Keratinocyte (primary cell): Measurements from ENCODE around the gene KDM2A. TPM values are rescaled to one million over a fixed set of nuclear protein-coding genes. Genes with fewer than 3 reads are reported as not detected.
A peak's percentile ranks its signal among the peaks of the same experiment; 100 is the strongest.

Source experiments
- DNase-seq: peaks from one replicate; pipeline ENCODE4 v3.0.0-alpha.2; 2011; ENCODE audit warnings: low read depth, missing footprints, low spot score
- FAIRE-seq: peaks from 2 replicates; lab custom pipeline; 2011; peaks lifted over from hg19 to GRCh38; lab: Jason Lieb, UNC
- H2AFZ ChIP-seq: 2 replicates; pipeline ENCODE4 v1.6.0; 2012; ENCODE audit warnings: low read length, control low read depth, inconsistent platforms; ENCODE audit not compliant: control insufficient read depth
- H3K27ac ChIP-seq: 2 replicates; pipeline ENCODE4 v1.5.1; 2011; ENCODE audit warnings: low read length; ENCODE audit not compliant: control insufficient read depth, insufficient read depth
- H3K27me3 ChIP-seq: 3 replicates; pipeline ENCODE4 v1.6.0; 2011; ENCODE audit warnings: low read length; ENCODE audit not compliant: control insufficient read depth, insufficient read depth; ENCODE audit errors: extremely low read depth
- H3K36me3 ChIP-seq, 2 experiments: 2 replicates in 1 of 2; 3 replicates in 1 of 2; pipeline ENCODE4 v1.5.1; 2011; ENCODE audit warnings: low read length in 2 of 2, mild to moderate bottlenecking in 1 of 2; ENCODE audit not compliant: control insufficient read depth in 2 of 2, insufficient read depth in 2 of 2; ENCODE audit errors: extremely low read depth in 1 of 2
- H3K4me1 ChIP-seq: 3 replicates; pipeline ENCODE4 v1.5.1; 2011; ENCODE audit warnings: low read length; ENCODE audit not compliant: control insufficient read depth, insufficient read depth; ENCODE audit errors: extremely low read depth
- H3K4me2 ChIP-seq: 3 replicates; pipeline ENCODE4 v1.6.0; 2011; ENCODE audit warnings: low read depth, low read length; ENCODE audit not compliant: control insufficient read depth, insufficient read depth; ENCODE audit errors: extremely low read depth
- H3K4me3 ChIP-seq, 3 experiments: fragments of 200-600 bp in 1 of 3; sonication (generic) in 1 of 3; 2 replicates in 2 of 3; 3 replicates in 1 of 3; pipeline ENCODE4 v1.5.1; 2011 to 2016; ENCODE audit warnings: low read length in 3 of 3, mild to moderate bottlenecking in 3 of 3, control low read depth in 2 of 3, inconsistent platforms in 1 of 3, low read depth in 1 of 3, mixed read lengths in 1 of 3, mixed run types in 1 of 3, moderate library complexity in 1 of 3; ENCODE audit not compliant: control insufficient read depth in 2 of 3, insufficient read depth in 2 of 3; ENCODE audit errors: extremely low read depth in 1 of 3
- H3K79me2 ChIP-seq: 2 replicates; pipeline ENCODE4 v1.6.0; 2012; ENCODE audit warnings: low read length; ENCODE audit not compliant: control insufficient read depth, insufficient read depth
- H3K9ac ChIP-seq: 3 replicates; pipeline ENCODE4 v1.6.0; 2011; ENCODE audit warnings: low read length; ENCODE audit not compliant: control insufficient read depth, insufficient read depth; ENCODE audit errors: extremely low read depth
- H3K9me1 ChIP-seq: 3 replicates; pipeline ENCODE4 v1.6.0; 2011; ENCODE audit warnings: low read length; ENCODE audit not compliant: control insufficient read depth, insufficient read depth; ENCODE audit errors: extremely low read depth
- H3K9me3 ChIP-seq: 2 replicates; pipeline ENCODE4 v1.5.1; 2012; ENCODE audit warnings: low read depth, low read length; ENCODE audit not compliant: control insufficient read depth
- H4K20me1 ChIP-seq: 3 replicates; pipeline ENCODE4 v1.6.0; 2011; ENCODE audit warnings: low read length; ENCODE audit not compliant: control insufficient read depth, insufficient read depth; ENCODE audit errors: extremely low read depth
- EZH2 ChIP-seq: IDR thresholded peaks from one replicate; pipeline ENCODE4 v1.6.1; 2012; ENCODE audit warnings: inconsistent platforms, mild to moderate bottlenecking, low read length, moderate library complexity
- dilution Hi-C: fragments of 300-500 bp; cut with MboI; formaldehyde crosslinking; loops from one replicate; pipeline ENCODE4 v1.7.0; 2020; ENCODE audit warnings: low sequenced_read_pairs; ENCODE audit not compliant: extremely low pct_ligation_motif_present
- polyA plus RNA-seq, 5 experiments: library from polyadenylated mRNA; depleted of rRNA in 3 of 5; stranded (reverse) in 3 of 5; stranded (forward) in 1 of 5; unstranded in 1 of 5; fragments of >200 nt; gene quantifications; 1 replicate in 1 of 5; 2 replicates in 3 of 5; 3 replicates in 1 of 5; pipeline versions ENCODE4 v1.2.1 to v1.2.3, GENCODE V29; 2011 to 2012; ENCODE audit warnings: missing spikeins in 2 of 5, low read depth in 1 of 5, low replicate concordance in 1 of 5
- TF ChIP-seq, protein P1 (sequence below), 3 experiments: IDR thresholded peaks in 1 of 3; conservative IDR thresholded peaks in 1 of 3; optimal IDR thresholded peaks in 1 of 3; 2 replicates in 2 of 3; 3 replicates in 1 of 3; pipeline versions ENCODE3 to v1.5.1; 2011; ENCODE audit warnings: low read length in 3 of 3, mild to moderate bottlenecking in 3 of 3, moderate library complexity in 2 of 3, control low read depth in 1 of 3, inconsistent platforms in 1 of 3; ENCODE audit not compliant: insufficient read depth in 2 of 3; ENCODE audit errors: extremely low read depth in 1 of 3

Gene KDM2A
- polyA plus RNA-seq, 1 donor (not counting 4 experiments of a cell fraction or from before 2014, with no cell fraction given), result 29.9 TPM

DNA sequence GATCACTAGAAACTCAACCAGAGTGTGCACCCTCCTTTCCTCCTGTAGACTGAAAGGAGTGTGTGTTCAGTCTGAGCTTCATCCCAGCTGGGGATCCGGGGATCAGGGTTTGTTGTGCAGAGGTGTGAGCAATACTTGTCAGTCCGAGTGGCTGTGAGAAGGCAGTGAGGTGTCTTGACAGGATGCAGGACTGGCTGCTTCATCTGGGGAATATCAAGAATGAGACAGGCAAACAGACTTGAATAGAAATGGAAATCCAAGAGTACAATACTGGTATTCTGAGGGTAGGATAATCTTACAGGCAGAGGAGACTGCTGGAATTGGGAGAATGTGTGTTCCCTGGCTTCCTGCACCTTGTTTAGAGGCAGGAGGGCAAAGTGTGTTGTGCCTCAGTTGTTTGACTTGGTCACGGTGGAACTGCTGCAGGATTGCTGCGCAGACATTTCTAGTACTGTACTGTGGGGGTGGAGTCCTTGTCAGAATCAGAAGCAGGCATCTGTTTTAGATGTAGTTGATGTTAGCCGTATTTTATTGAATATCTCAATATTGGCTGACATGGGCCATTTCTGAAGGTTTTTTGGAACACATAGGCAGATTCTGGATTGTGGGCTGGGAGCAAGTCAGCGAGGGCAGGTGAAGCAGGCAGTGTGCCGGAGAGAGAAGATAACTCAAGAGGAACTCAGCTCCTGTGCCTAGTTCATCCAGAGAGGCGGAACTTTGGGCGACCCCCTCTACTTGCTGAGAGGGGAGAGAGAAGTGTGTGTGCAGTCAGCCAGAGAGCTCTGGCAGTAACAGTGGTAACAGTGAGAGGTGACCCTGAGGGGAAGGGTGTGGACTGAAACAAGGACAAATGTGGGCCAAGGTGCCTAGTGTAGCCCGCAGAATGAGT lies 120.1 kb downstream of the KDM2A start:
- H3K27me3 ChIP-seq, result no peaks in the 10 kb centered on the region
- peak overlapping the region; percentile 39 for H2AFZ ChIP-seq
- FAIRE-seq (no peak), DNase-seq (no peak)
- TF ChIP-seq, protein P1, sequence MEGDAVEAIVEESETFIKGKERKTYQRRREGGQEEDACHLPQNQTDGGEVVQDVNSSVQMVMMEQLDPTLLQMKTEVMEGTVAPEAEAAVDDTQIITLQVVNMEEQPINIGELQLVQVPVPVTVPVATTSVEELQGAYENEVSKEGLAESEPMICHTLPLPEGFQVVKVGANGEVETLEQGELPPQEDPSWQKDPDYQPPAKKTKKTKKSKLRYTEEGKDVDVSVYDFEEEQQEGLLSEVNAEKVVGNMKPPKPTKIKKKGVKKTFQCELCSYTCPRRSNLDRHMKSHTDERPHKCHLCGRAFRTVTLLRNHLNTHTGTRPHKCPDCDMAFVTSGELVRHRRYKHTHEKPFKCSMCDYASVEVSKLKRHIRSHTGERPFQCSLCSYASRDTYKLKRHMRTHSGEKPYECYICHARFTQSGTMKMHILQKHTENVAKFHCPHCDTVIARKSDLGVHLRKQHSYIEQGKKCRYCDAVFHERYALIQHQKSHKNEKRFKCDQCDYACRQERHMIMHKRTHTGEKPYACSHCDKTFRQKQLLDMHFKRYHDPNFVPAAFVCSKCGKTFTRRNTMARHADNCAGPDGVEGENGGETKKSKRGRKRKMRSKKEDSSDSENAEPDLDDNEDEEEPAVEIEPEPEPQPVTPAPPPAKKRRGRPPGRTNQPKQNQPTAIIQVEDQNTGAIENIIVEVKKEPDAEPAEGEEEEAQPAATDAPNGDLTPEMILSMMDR (optimal IDR thresholded peaks at IDR 0.05 in 1 of 3, IDR thresholded peaks at IDR 0.05 in 1 of 3, conservative IDR thresholded peaks at IDR 0.05 in 1 of 3; ENCODE audit: extremely low read depth in 1 of 3, insufficient read depth in 2 of 3, low read length in 3 of 3), result no peak
- TF ChIP-seq EZH2, result no peak
- peaks cover 5 to 13% of the 10 kb centered on the region in 2 experiments for H3K36me3 ChIP-seq
- peaks cover 40% of the 10 kb centered on the region for H3K79me2 ChIP-seq
- H3K27ac ChIP-seq, result peak overlapping the region; percentile 79
- H3K4me2 ChIP-seq, result peak overlapping the region; percentile 92
- peak overlapping the region; percentile 95 for H3K9ac ChIP-seq
- no peaks in the 10 kb centered on the region for H3K9me3 ChIP-seq
- H3K4me1 ChIP-seq, result peaks cover 41% of the 10 kb centered on the region
- dilution Hi-C loops, result no loop called here
- H4K20me1 ChIP-seq, result peaks cover 6% of the 10 kb centered on the region
- peak overlapping the region in 2 of 3 experiments; percentile 46 to 65 for H3K4me3 ChIP-seq
- peaks cover 4% of the 10 kb centered on the region for H3K9me1 ChIP-seq

GRCh38 chr11:67239783-67240575 lies 120.9 kb downstream of the KDM2A start:
- dilution Hi-C loops, result no loop called here
- Histone ChIP-seq H2AFZ (no peak overlapping the region), H3K79me2 (peaks cover 44% of the 10 kb centered on the region), H4K20me1 (peaks cover 6% of the 10 kb centered on the region), H3K27ac (peak overlapping the region; percentile 96), H3K4me3 (peak overlapping the region; percentile 73 to 89 (median 77)), H3K9me1 (peaks cover 4% of the 10 kb centered on the region), H3K9me3 (no peaks in the 10 kb centered on the region), H3K4me2 (peak overlapping the region; percentile 97), H3K9ac (peak overlapping the region; percentile 95), H3K27me3 (no peaks in the 10 kb centered on the region), H3K36me3 (peaks cover 5 to 18% of the 10 kb centered on the region in 2 experiments), H3K4me1 (peaks cover 32% of the 10 kb centered on the region)
- FAIRE-seq (peak; percentile 56), DNase-seq (peak; percentile 84)
- no peak for TF ChIP-seq EZH2
- TF ChIP-seq, protein P1 (optimal IDR thresholded peaks at IDR 0.05 in 1 of 3, IDR thresholded peaks at IDR 0.05 in 1 of 3, conservative IDR thresholded peaks at IDR 0.05 in 1 of 3; ENCODE audit: extremely low read depth in 1 of 3, insufficient read depth in 2 of 3, low read length in 3 of 3), result no peak
